ENCODE measurements around the gene TAL1. TPM values are rescaled to one million over a fixed set of nuclear protein-coding genes. Genes with fewer than 3 reads are reported as not detected.

Gene TAL1
- total RNA-seq, 1 donor from 2014 or later, result not detected

GRCh38 chr1:47219590-47220220, 12.3 kb downstream of the TAL1 start:
- H3K9me3 Mint-ChIP-seq (ENCODE audit: low read depth), result no peaks in the 10 kb centered on the region
- H3K4me1 Mint-ChIP-seq (ENCODE audit: low read depth), result no peaks in the 10 kb centered on the region
- DNase-seq (ENCODE audit: low spot score, unreplicated experiment), result no peak

GRCh38 chr1:47219001-47219400, 13.0 kb downstream of the TAL1 start:
- DNase-seq (ENCODE audit: low spot score, unreplicated experiment), result no peak
- Mint-ChIP-seq H3K4me3 (ENCODE audit: low read depth) (no peak overlapping the region), H3K27me3 (peaks cover 13% of the 10 kb centered on the region), H3K36me3 (ENCODE audit: insufficient read depth) (no peaks in the 10 kb centered on the region), H3K4me1 (ENCODE audit: low read depth) (no peaks in the 10 kb centered on the region), H3K9me3 (ENCODE audit: low read depth) (no peaks in the 10 kb centered on the region), H3K27ac (no peak overlapping the region)
- TF ChIP-seq, protein P1, sequence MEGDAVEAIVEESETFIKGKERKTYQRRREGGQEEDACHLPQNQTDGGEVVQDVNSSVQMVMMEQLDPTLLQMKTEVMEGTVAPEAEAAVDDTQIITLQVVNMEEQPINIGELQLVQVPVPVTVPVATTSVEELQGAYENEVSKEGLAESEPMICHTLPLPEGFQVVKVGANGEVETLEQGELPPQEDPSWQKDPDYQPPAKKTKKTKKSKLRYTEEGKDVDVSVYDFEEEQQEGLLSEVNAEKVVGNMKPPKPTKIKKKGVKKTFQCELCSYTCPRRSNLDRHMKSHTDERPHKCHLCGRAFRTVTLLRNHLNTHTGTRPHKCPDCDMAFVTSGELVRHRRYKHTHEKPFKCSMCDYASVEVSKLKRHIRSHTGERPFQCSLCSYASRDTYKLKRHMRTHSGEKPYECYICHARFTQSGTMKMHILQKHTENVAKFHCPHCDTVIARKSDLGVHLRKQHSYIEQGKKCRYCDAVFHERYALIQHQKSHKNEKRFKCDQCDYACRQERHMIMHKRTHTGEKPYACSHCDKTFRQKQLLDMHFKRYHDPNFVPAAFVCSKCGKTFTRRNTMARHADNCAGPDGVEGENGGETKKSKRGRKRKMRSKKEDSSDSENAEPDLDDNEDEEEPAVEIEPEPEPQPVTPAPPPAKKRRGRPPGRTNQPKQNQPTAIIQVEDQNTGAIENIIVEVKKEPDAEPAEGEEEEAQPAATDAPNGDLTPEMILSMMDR (IDR thresholded peaks at IDR 0.05; ENCODE audit: unreplicated experiment), result no peak

More at GRCh38 chr1:47219590-47220220, 12.3 kb downstream of the TAL1 start:
- no peak overlapping the region for H3K4me3 Mint-ChIP-seq (ENCODE audit: low read depth)
- TF ChIP-seq, protein P1 (IDR thresholded peaks at IDR 0.05; ENCODE audit: unreplicated experiment), result no peak
- H3K36me3 Mint-ChIP-seq (ENCODE audit: insufficient read depth), result no peaks in the 10 kb centered on the region
- no peak overlapping the region for H3K27ac Mint-ChIP-seq
- peaks cover 13% of the 10 kb centered on the region for H3K27me3 Mint-ChIP-seq

GRCh38 chr1:47216278-47217059, 15.6 kb downstream of the TAL1 start:
- peaks cover 17% of the 10 kb centered on the region for H3K27me3 Mint-ChIP-seq
- no peak overlapping the region for H3K4me3 Mint-ChIP-seq (ENCODE audit: low read depth)
- H3K4me1 Mint-ChIP-seq (ENCODE audit: low read depth), result no peaks in the 10 kb centered on the region
- TF ChIP-seq, protein P1 (IDR thresholded peaks at IDR 0.05; ENCODE audit: unreplicated experiment), result no peak
- no peak overlapping the region for H3K27ac Mint-ChIP-seq
- H3K9me3 Mint-ChIP-seq (ENCODE audit: low read depth), result no peaks in the 10 kb centered on the region
- DNase-seq (ENCODE audit: low spot score, unreplicated experiment), result no peak
- no peaks in the 10 kb centered on the region for H3K36me3 Mint-ChIP-seq (ENCODE audit: insufficient read depth)

DNA sequence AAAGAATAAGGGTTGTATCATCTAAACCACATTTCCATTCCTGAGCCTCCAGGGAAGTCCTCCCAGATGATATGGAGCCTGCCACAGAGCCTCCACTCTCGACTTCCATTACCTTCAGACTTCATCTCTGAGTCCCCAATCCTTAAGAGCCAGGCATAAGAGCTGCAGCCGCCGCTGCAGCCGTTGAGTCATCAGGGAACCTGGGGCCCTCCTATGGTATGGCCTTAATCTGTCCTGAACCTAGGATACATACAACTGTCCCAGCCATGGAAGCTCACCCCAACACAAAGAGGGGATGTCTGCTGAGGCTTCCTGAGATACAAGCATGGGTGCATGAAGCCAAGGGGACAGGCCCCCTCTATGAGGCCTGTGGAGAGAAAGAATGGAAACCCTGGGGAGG, 16.3 kb downstream of the TAL1 start:
- peaks cover 20% of the 10 kb centered on the region for H3K27me3 Mint-ChIP-seq
- no peaks in the 10 kb centered on the region for H3K4me1 Mint-ChIP-seq (ENCODE audit: low read depth)
- TF ChIP-seq, protein P1 (IDR thresholded peaks at IDR 0.05; ENCODE audit: unreplicated experiment), result no peak
- H3K9me3 Mint-ChIP-seq (ENCODE audit: low read depth), result no peaks in the 10 kb centered on the region
- H3K36me3 Mint-ChIP-seq (ENCODE audit: insufficient read depth), result no peaks in the 10 kb centered on the region
- H3K27ac Mint-ChIP-seq, result no peak overlapping the region
- DNase-seq (ENCODE audit: low spot score, unreplicated experiment), result no peak
- H3K4me3 Mint-ChIP-seq (ENCODE audit: low read depth), result no peak overlapping the region

- no peaks in the 10 kb centered on the region for H3K4me1 Mint-ChIP-seq (ENCODE audit: low read depth)
- H3K27ac Mint-ChIP-seq, result no peak overlapping the region
- H3K36me3 Mint-ChIP-seq (ENCODE audit: insufficient read depth), result no peaks in the 10 kb centered on the region
- TF ChIP-seq, protein P1 (IDR thresholded peaks at IDR 0.05; ENCODE audit: unreplicated experiment), result no peak
- no peaks in the 10 kb centered on the region for H3K9me3 Mint-ChIP-seq (ENCODE audit: low read depth)
- H3K27me3 Mint-ChIP-seq, result peaks cover 29% of the 10 kb centered on the region
- H3K4me3 Mint-ChIP-seq (ENCODE audit: low read depth), result no peak overlapping the region
- no peak for DNase-seq (ENCODE audit: low spot score, unreplicated experiment)
Measured at GRCh38 chr1:47214549-47214948, 17.5 kb downstream of the TAL1 start.
